H9 (cell line): ENCODE data around the gene STARD7. TPM values are rescaled to one million over a fixed set of nuclear protein-coding genes. Genes with fewer than 3 reads are reported as not detected.

Experiments used
- DNase-seq: peaks from one replicate; pipeline ENCODE4 v3.0.0-alpha.2; 2017
- H2AFZ ChIP-seq: one replicate; pipeline ENCODE4 v1.6.1; 2013; ENCODE audit warnings: mild to moderate bottlenecking, low read length, control low read depth, moderate library complexity
- H2AK5ac ChIP-seq: 2 replicates; pipeline ENCODE4 v1.6.1; 2013; ENCODE audit warnings: low read length, control low read depth, mixed read lengths; ENCODE audit not compliant: insufficient read length
- H2BK120ac ChIP-seq: one replicate; pipeline ENCODE4 v1.6.1; 2013; ENCODE audit warnings: low read depth, mild to moderate bottlenecking, low read length, control low read depth, inconsistent platforms; ENCODE audit not compliant: poor library complexity, severe bottlenecking
- H2BK12ac ChIP-seq: 2 replicates; pipeline ENCODE4 v1.6.1; 2013; ENCODE audit warnings: low read length, control low read depth, mixed read lengths, low read depth; ENCODE audit not compliant: insufficient read length
- H2BK15ac ChIP-seq: 2 replicates; pipeline ENCODE4 v1.6.1; 2013; ENCODE audit warnings: low read depth, low read length, control low read depth
- H2BK20ac ChIP-seq: one replicate; pipeline ENCODE4 v1.6.1; 2013; ENCODE audit warnings: low read depth, mild to moderate bottlenecking, low read length, control low read depth, inconsistent platforms; ENCODE audit not compliant: poor library complexity, severe bottlenecking
- H2BK5ac ChIP-seq: 2 replicates; pipeline ENCODE4 v1.6.1; 2013; ENCODE audit warnings: low read length, control low read depth, mixed read lengths; ENCODE audit not compliant: insufficient read length
- H3K14ac ChIP-seq: 2 replicates; pipeline ENCODE4 v1.6.1; 2013; ENCODE audit warnings: low read length, control low read depth; ENCODE audit not compliant: insufficient read depth
- H3K18ac ChIP-seq: 2 replicates; pipeline ENCODE4 v1.6.1; 2013; ENCODE audit warnings: low read depth, mild to moderate bottlenecking, mixed read lengths, low read length, control low read depth; ENCODE audit not compliant: insufficient read length
- H3K23ac ChIP-seq: 2 replicates; pipeline ENCODE4 v1.6.1; 2013; ENCODE audit warnings: low read length, control low read depth, mixed read lengths, low read depth; ENCODE audit not compliant: insufficient read length
- H3K23me2 ChIP-seq: 2 replicates; pipeline ENCODE4 v1.6.1; 2013; ENCODE audit warnings: low read depth, mild to moderate bottlenecking, mixed read lengths, low read length, control low read depth; ENCODE audit not compliant: insufficient read length, poor library complexity, severe bottlenecking
- H3K27ac ChIP-seq: 2 replicates; pipeline ENCODE4 v1.5.1; 2013; ENCODE audit warnings: low read length, control low read depth, mixed read lengths, low read depth; ENCODE audit not compliant: insufficient read length
- H3K27me3 ChIP-seq: 2 replicates; pipeline ENCODE4 v1.6.1; 2013; ENCODE audit warnings: low read length, control low read depth, inconsistent platforms; ENCODE audit not compliant: insufficient read depth
- H3K4ac ChIP-seq: 2 replicates; pipeline ENCODE4 v1.6.1; 2013; ENCODE audit warnings: low read depth, mild to moderate bottlenecking, control low read depth, inconsistent platforms, low read length, moderate library complexity
- H3K4me1 ChIP-seq: 2 replicates; pipeline ENCODE4 v1.6.1; 2013; ENCODE audit warnings: low read length, control low read depth, inconsistent platforms; ENCODE audit not compliant: insufficient read depth
- H3K4me2 ChIP-seq: 2 replicates; pipeline ENCODE4 v1.6.1; 2013; ENCODE audit warnings: low read length, control low read depth, mixed read lengths; ENCODE audit not compliant: insufficient read length, insufficient read depth
- H3K56ac ChIP-seq: 2 replicates; pipeline ENCODE4 v1.6.1; 2013; ENCODE audit warnings: low read depth, mild to moderate bottlenecking, mixed read lengths, low read length, control low read depth; ENCODE audit not compliant: insufficient read length
- H3K79me1 ChIP-seq: 2 replicates; pipeline ENCODE4 v1.6.1; 2013; ENCODE audit warnings: low read depth, mild to moderate bottlenecking, moderate library complexity, low read length, control low read depth, inconsistent platforms; ENCODE audit not compliant: insufficient read depth, poor library complexity, severe bottlenecking
- H3K79me2 ChIP-seq: 2 replicates; pipeline ENCODE4 v1.6.1; 2013; ENCODE audit warnings: low read length, control low read depth, inconsistent platforms; ENCODE audit not compliant: insufficient read depth
- H3K9ac ChIP-seq: 2 replicates; pipeline ENCODE4 v1.6.1; 2013; ENCODE audit warnings: low read length, control low read depth, mixed read lengths; ENCODE audit not compliant: insufficient read length; ENCODE audit errors: extremely low read depth
- H3K9me3 ChIP-seq: one replicate; pipeline ENCODE4 v1.6.1; 2013; ENCODE audit warnings: low read depth, low read length, inconsistent platforms; ENCODE audit not compliant: control insufficient read depth
- H3T11ph ChIP-seq: one replicate; pipeline ENCODE4 v1.6.1; 2013; ENCODE audit warnings: mild to moderate bottlenecking, low read length, control low read depth, inconsistent platforms
- H4K20me1 ChIP-seq: one replicate; pipeline ENCODE4 v1.6.1; 2013; ENCODE audit not compliant: control insufficient read depth, insufficient read length, insufficient read depth
- H4K5ac ChIP-seq: 2 replicates; pipeline ENCODE4 v1.6.1; 2013; ENCODE audit warnings: low read depth, mild to moderate bottlenecking, mixed read lengths, low read length, control low read depth; ENCODE audit not compliant: insufficient read length
- H4K8ac ChIP-seq: replicated peaks from 2 replicates; pipeline ENCODE4 v1.6.1; 2013; ENCODE audit warnings: low read length, control low read depth, mixed read lengths, low read depth; ENCODE audit not compliant: insufficient read length
- H4K91ac ChIP-seq: 2 replicates; pipeline ENCODE4 v1.6.1; 2013; ENCODE audit warnings: low read depth, mild to moderate bottlenecking, moderate library complexity, mixed read lengths, low read length, control low read depth; ENCODE audit not compliant: insufficient read length
- H3K27ac Mint-ChIP-seq, 3 experiments: 2 replicates in 2 of 3; 3 replicates in 1 of 3; pipeline ENCODE4 v1.8.0; 2020 to 2021; ENCODE audit warnings: mixed read lengths in 3 of 3, mild to moderate bottlenecking in 1 of 3, moderate library complexity in 1 of 3
- H3K27me3 Mint-ChIP-seq: 2 replicates; pipeline ENCODE4 v1.8.0; 2021; ENCODE audit warnings: low read depth, mild to moderate bottlenecking, moderate library complexity, mixed read lengths
- H3K36me3 Mint-ChIP-seq, 3 experiments: 2 replicates in 2 of 3; 3 replicates in 1 of 3; pipeline ENCODE4 v1.8.0; 2020 to 2021; ENCODE audit warnings: low read depth in 3 of 3, mixed read lengths in 3 of 3; ENCODE audit not compliant: insufficient read depth in 1 of 3
- H3K4me1 Mint-ChIP-seq, 2 experiments: 2 replicates each; pipeline ENCODE4 v1.8.0; 2020; ENCODE audit warnings: mixed read lengths in 2 of 2
- H3K4me3 Mint-ChIP-seq, 2 experiments: 2 replicates in 1 of 2; 3 replicates in 1 of 2; pipeline ENCODE4 v1.8.0; 2020 to 2021; ENCODE audit warnings: mild to moderate bottlenecking in 2 of 2, mixed read lengths in 2 of 2, moderate library complexity in 1 of 2
- H3K9me3 Mint-ChIP-seq, 2 experiments: 2 replicates in 1 of 2; 3 replicates in 1 of 2; pipeline ENCODE4 v1.8.0; 2020; ENCODE audit warnings: mild to moderate bottlenecking in 2 of 2, mixed read lengths in 2 of 2, moderate library complexity in 1 of 2
- WGBS: extraction: QIAGEN DNeasy Blood & Tissue Kit; methylation state at CpG from one replicate; pipeline ENCODE4 v1.1.7; 2013; ENCODE audit warnings: missing lambda C conversion rate, low lambda C conversion rate, mixed read lengths; ENCODE audit not compliant: insufficient read length; ENCODE audit errors: extremely low coverage; 5-methylcytosine and 5-hydroxymethylcytosine counted together
- total RNA-seq: library from RNA; stranded (reverse); gene quantifications from 2 replicates; pipeline ENCODE4 v1.2.1, GENCODE V29; 2021
- TF ChIP-seq, protein P1 (sequence below): fragments of 200-600 bp; sonication (generic); conservative IDR thresholded peaks from 3 replicates; pipeline ENCODE4 v1.8.0; 2021; ENCODE audit warnings: antibody characterized with exemption, mild to moderate bottlenecking

STARD7 gene
- total RNA-seq, 1 experiment from 2014 or later = 212 TPM

DNA sequence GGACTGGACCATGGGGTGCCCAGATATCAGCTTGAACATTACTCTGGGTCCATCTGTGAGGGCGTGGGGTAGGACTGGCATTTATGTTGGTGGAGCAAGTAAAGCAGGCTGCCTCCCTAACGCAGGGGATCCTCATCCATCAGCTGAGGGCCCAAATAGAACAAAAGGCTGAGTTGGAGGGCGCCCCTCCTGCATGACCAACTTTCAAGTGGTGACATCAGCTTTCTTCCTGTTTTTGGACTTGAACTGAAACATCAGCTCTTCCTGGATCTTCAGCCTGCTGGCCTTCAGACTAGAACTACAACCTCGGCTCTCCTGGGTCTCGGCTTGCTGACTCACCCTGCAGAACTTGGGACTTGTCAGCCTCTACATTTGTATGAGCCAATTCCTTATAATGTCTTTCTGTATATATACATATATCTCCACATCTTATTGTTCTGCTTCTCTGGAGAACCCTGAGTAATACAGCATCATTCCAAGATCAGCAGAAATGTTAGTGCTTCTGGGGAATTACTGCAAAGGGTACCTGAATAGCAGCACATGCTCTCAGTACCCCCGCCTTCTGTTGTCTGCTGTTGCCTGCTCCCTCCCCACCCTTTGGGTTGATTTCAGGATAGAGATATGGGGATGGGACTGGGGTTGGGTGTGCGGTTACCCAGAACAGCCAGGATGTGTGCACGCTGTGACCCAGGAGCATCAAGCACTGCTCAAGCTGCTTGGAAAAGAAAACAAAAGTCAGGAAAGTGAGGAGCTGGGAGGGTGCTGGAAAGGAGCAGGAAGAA, 37.2 kb upstream of the STARD7 start:
- Histone ChIP-seq H3K18ac (no peak overlapping the region), H2BK5ac (no peak overlapping the region), H2BK20ac (no peak overlapping the region), H2BK15ac (no peak overlapping the region), H3K4ac (no peak overlapping the region), H3K56ac (no peak overlapping the region), H2AK5ac (no peak overlapping the region), H4K8ac (no peak overlapping the region), H2BK12ac (no peak overlapping the region), H2AFZ (no peak overlapping the region), H4K5ac (no peak overlapping the region), H3K4me2 (no peak overlapping the region), H2BK120ac (no peak overlapping the region), H3K9me3 (no peaks in the 10 kb centered on the region), H3K14ac (no peak overlapping the region), H3K27me3 (no peaks in the 10 kb centered on the region), H3K23me2 (no peaks in the 10 kb centered on the region), H4K91ac (no peak overlapping the region), H3K23ac (no peak overlapping the region), H3K9ac (no peak overlapping the region), H3K4me1 (no peaks in the 10 kb centered on the region), H4K20me1 (no peaks in the 10 kb centered on the region), H3T11ph (no peak overlapping the region), H3K79me2 (no peaks in the 10 kb centered on the region), H3K79me1 (no peaks in the 10 kb centered on the region), H3K27ac (no peak overlapping the region)
- Mint-ChIP-seq H3K36me3 (no peaks in the 10 kb centered on the region), H3K27ac (peak overlapping the region in 2 of 3 experiments; percentile 18 to 45; a peak in 3 of 7 replicates), H3K4me1 (peaks cover 5% of the 10 kb centered on the region in 2 experiments), H3K9me3 (no peaks in the 10 kb centered on the region), H3K4me3 (no peak overlapping the region), H3K27me3 (no peaks in the 10 kb centered on the region; the same call in 1 of the 2 replicates)
- DNase-seq = no peak
- TF ChIP-seq, protein P1, sequence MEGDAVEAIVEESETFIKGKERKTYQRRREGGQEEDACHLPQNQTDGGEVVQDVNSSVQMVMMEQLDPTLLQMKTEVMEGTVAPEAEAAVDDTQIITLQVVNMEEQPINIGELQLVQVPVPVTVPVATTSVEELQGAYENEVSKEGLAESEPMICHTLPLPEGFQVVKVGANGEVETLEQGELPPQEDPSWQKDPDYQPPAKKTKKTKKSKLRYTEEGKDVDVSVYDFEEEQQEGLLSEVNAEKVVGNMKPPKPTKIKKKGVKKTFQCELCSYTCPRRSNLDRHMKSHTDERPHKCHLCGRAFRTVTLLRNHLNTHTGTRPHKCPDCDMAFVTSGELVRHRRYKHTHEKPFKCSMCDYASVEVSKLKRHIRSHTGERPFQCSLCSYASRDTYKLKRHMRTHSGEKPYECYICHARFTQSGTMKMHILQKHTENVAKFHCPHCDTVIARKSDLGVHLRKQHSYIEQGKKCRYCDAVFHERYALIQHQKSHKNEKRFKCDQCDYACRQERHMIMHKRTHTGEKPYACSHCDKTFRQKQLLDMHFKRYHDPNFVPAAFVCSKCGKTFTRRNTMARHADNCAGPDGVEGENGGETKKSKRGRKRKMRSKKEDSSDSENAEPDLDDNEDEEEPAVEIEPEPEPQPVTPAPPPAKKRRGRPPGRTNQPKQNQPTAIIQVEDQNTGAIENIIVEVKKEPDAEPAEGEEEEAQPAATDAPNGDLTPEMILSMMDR = no peak
- no CpG with 5 or more reads among the region's 8 CpGs for WGBS
